ENCODE data around the gene FBP2. TPM values are rescaled to one million over a fixed set of nuclear protein-coding genes. Genes with fewer than 3 reads are reported as not detected.

FBP2 gene
- total RNA-seq, 1 experiment from 2014 or later = not detected

DNA sequence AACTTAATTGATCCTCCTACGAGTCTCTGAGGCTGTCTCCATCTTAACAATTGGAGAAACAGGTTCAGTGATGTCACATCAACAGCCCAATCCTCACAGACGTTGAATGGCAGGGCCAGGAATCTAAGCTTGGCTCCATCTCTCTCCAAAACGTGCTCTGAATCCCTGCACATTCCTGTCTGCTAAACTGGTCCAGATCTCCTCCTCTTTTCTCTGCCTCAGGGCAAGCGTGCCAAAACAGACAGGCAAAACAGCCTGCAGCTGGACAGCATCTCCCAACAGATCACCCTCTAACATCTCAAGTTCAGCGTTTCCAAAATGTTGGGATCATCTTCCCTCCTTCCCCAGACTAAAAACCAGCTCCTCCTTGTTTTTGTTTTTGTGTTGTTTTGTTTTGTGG is 39.1 kb upstream of the FBP2 start:
- TF ChIP-seq ZNF274 (IDR thresholded peaks at IDR 0.05; ENCODE audit: low read depth, low read length) (no peak), SRF (IDR thresholded peaks at IDR 0.05; ENCODE audit: low read depth) (no peak), JUND (IDR thresholded peaks at IDR 0.05) (no peak), ZFX (IDR thresholded peaks at IDR 0.05) (no peak), SIN3A (IDR thresholded peaks at IDR 0.05; ENCODE audit: low read depth) (no peak), POLR2A (IDR thresholded peaks at IDR 0.05; ENCODE audit: borderline replicate concordance, extremely low read depth, insufficient read depth, insufficient read length) (no peak), FOSL1 (IDR thresholded peaks at IDR 0.05; ENCODE audit: low read depth) (no peak), YY1 (IDR thresholded peaks at IDR 0.05; ENCODE audit: extremely low read depth, insufficient replicate concordance, low read depth, low read length) (no peak), CEBPB (IDR thresholded peaks at IDR 0.05; ENCODE audit: low read depth) (no peak), EGR1 (IDR thresholded peaks at IDR 0.05; ENCODE audit: low read depth) (no peak), POLR2AphosphoS5 (IDR thresholded peaks at IDR 0.05; ENCODE audit: low read depth, low read length) (no peak), CBX3 (IDR thresholded peaks at IDR 0.05; ENCODE audit: low read depth) (no peak), EZH2 (IDR thresholded peaks at IDR 0.05) (no peak), TCF7L2 (IDR thresholded peaks at IDR 0.05; ENCODE audit: borderline replicate concordance, extremely low read depth, insufficient read depth, insufficient read length) (no peak), SP1 (IDR thresholded peaks at IDR 0.05; ENCODE audit: low read depth) (no peak), ELF1 (IDR thresholded peaks at IDR 0.05; ENCODE audit: borderline replicate concordance, low read depth) (no peak)
- TF ChIP-seq, protein P1, sequence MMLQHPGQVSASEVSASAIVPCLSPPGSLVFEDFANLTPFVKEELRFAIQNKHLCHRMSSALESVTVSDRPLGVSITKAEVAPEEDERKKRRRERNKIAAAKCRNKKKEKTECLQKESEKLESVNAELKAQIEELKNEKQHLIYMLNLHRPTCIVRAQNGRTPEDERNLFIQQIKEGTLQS (IDR thresholded peaks at IDR 0.05) = no peak
- TF ChIP-seq, protein P2, sequence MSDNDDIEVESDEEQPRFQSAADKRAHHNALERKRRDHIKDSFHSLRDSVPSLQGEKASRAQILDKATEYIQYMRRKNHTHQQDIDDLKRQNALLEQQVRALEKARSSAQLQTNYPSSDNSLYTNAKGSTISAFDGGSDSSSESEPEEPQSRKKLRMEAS (IDR thresholded peaks at IDR 0.05) = no peak
- Histone ChIP-seq H4K20me1 (ENCODE audit: insufficient read depth) (no peaks in the 10 kb centered on the region), H3K4me2 (ENCODE audit: low read length) (no peak overlapping the region), H3K9me3 (ENCODE audit: control insufficient read depth in 1 of 2, insufficient read depth in 1 of 2, low read depth in 1 of 2, low read length in 2 of 2) (no peaks in the 10 kb centered on the region), H3K27ac (ENCODE audit: low read depth, low read length) (no peak overlapping the region), H3K9me2 (ENCODE audit: insufficient read depth) (no peaks in the 10 kb centered on the region), H2AFZ (ENCODE audit: low read depth, low read length, poor library complexity, severe bottlenecking) (no peak overlapping the region), H3K4me3 (replicated peaks in 1 of 2; ENCODE audit: low read depth in 1 of 2, low read length in 2 of 2) (no peak overlapping the region), H3K36me3 (ENCODE audit: control insufficient read depth in 1 of 2, insufficient read depth in 2 of 2, low read length in 2 of 2) (no peaks in the 10 kb centered on the region), H3K27me3 (ENCODE audit: insufficient read depth, low read length) (no peaks in the 10 kb centered on the region), H3K9ac (ENCODE audit: low read length) (no peak overlapping the region), H3K4me1 (ENCODE audit: control insufficient read depth in 1 of 2, insufficient read depth in 2 of 2, low read length in 2 of 2) (peaks cover 0 to 11% of the 10 kb centered on the region in 2 experiments; a peak in 1 of 4 replicates), H3K79me2 (ENCODE audit: insufficient read depth, low read length) (no peaks in the 10 kb centered on the region)
- CTCF ChIA-PET = interaction anchor here (1.3 kb wide), 1 partner anchor 9 kb away, joined by 5 read pairs; no protein-coding TSS in a partner anchor
- ATAC-seq (no peak), DNase-seq (ENCODE audit: low read depth, low spot score) (no peak)
- BruUV-seq (replicated peaks) = no TSS peak
- intact Hi-C loops (cut with micrococcal nuclease) = no loop called here
- POLR2A ChIA-PET = no interaction called here
- RAD21 ChIA-PET (ENCODE audit: low non-redundant PET in 1 of 2, low total read pairs in 2 of 2, uncharacterized antibody in 2 of 2, unreplicated experiment in 2 of 2) = no interaction called here
